Measurements from ENCODE around the gene FBN3. TPM values are rescaled to one million over a fixed set of nuclear protein-coding genes. Genes with fewer than 3 reads are reported as not detected.

FBN3 gene
- total RNA-seq, 1 experiment from 2014 or later = not detected

- in situ Hi-C loops (cut with HindIII; ENCODE audit: low pct_unique_long_range_greater_than_20kb, low sequenced_read_pairs) = no loop called here
- DNase-seq (ENCODE audit: low read depth, low spot score) = no peak
Observed at GRCh38 chr19:8150998-8151766, 1.8 kb upstream of the FBN3 start.

- no peak for DNase-seq (ENCODE audit: low read depth, low spot score)
- in situ Hi-C loops (cut with HindIII; ENCODE audit: low pct_unique_long_range_greater_than_20kb, low sequenced_read_pairs) = no loop called here
Observed at GRCh38 chr19:8150178-8150865, 930 bp upstream of the FBN3 start.

- DNase-seq (ENCODE audit: low read depth, low spot score) = no peak
Observed at GRCh38 chr19:8148410-8149260, 757 bp downstream of the FBN3 start.

GRCh38 chr19:8148088-8148409 lies 1.3 kb downstream of the FBN3 start:
- DNase-seq (ENCODE audit: low read depth, low spot score) = no peak
- in situ Hi-C loops (cut with HindIII; ENCODE audit: low pct_unique_long_range_greater_than_20kb, low sequenced_read_pairs) = no loop called here

More at GRCh38 chr19:8148410-8149260, 757 bp downstream of the FBN3 start:
- in situ Hi-C loops (cut with HindIII; ENCODE audit: low pct_unique_long_range_greater_than_20kb, low sequenced_read_pairs) = no loop called here

GRCh38 chr19:8147582-8147978 lies 1.8 kb downstream of the FBN3 start:
- in situ Hi-C loops (cut with HindIII; ENCODE audit: low pct_unique_long_range_greater_than_20kb, low sequenced_read_pairs) = no loop called here
- DNase-seq (ENCODE audit: low read depth, low spot score) = no peak

GRCh38 chr19:8146877-8147581 lies 2.4 kb downstream of the FBN3 start:
- DNase-seq (ENCODE audit: low read depth, low spot score) = no peak
- in situ Hi-C loops (cut with HindIII; ENCODE audit: low pct_unique_long_range_greater_than_20kb, low sequenced_read_pairs) = no loop called here

- no peak for DNase-seq (ENCODE audit: low read depth, low spot score)
- in situ Hi-C loops (cut with HindIII; ENCODE audit: low pct_unique_long_range_greater_than_20kb, low sequenced_read_pairs) = no loop called here
Observed at GRCh38 chr19:8144273-8144995, 5.0 kb downstream of the FBN3 start.

GRCh38 chr19:8143041-8143440 lies 6.4 kb downstream of the FBN3 start:
- DNase-seq (ENCODE audit: low read depth, low spot score) = no peak
- in situ Hi-C loops (cut with HindIII; ENCODE audit: low pct_unique_long_range_greater_than_20kb, low sequenced_read_pairs) = no loop called here

- in situ Hi-C loops (cut with HindIII; ENCODE audit: low pct_unique_long_range_greater_than_20kb, low sequenced_read_pairs) = no loop called here
Observed at GRCh38 chr19:8142513-8142900, 6.9 kb downstream of the FBN3 start.

GRCh38 chr19:8141726-8142512 lies 7.5 kb downstream of the FBN3 start:
- in situ Hi-C loops (cut with HindIII; ENCODE audit: low pct_unique_long_range_greater_than_20kb, low sequenced_read_pairs) = no loop called here
- DNase-seq (ENCODE audit: low read depth, low spot score) = no peak

More at GRCh38 chr19:8142513-8142900, 6.9 kb downstream of the FBN3 start:
- no peak for DNase-seq (ENCODE audit: low read depth, low spot score)

- DNase-seq (ENCODE audit: low read depth, low spot score) = no peak
- in situ Hi-C loops (cut with HindIII; ENCODE audit: low pct_unique_long_range_greater_than_20kb, low sequenced_read_pairs) = no loop called here
Observed at GRCh38 chr19:8138201-8138600, 11.2 kb downstream of the FBN3 start.

- in situ Hi-C loops (cut with HindIII; ENCODE audit: low pct_unique_long_range_greater_than_20kb, low sequenced_read_pairs) = no loop called here
- DNase-seq (ENCODE audit: low read depth, low spot score) = no peak
Observed at GRCh38 chr19:8137425-8137824, 12.0 kb downstream of the FBN3 start.

GRCh38 chr19:8135946-8136618 lies 13.3 kb downstream of the FBN3 start:
- DNase-seq (ENCODE audit: low read depth, low spot score) = no peak
- in situ Hi-C loops (cut with HindIII; ENCODE audit: low pct_unique_long_range_greater_than_20kb, low sequenced_read_pairs) = no loop called here

GRCh38 chr19:8132858-8133458 lies 16.4 kb downstream of the FBN3 start:
- DNase-seq (ENCODE audit: low read depth, low spot score) = peak; percentile 11
- in situ Hi-C loops (cut with HindIII; ENCODE audit: low pct_unique_long_range_greater_than_20kb, low sequenced_read_pairs) = no loop called here

- no peak for DNase-seq (ENCODE audit: low read depth, low spot score)
- in situ Hi-C loops (cut with HindIII; ENCODE audit: low pct_unique_long_range_greater_than_20kb, low sequenced_read_pairs) = no loop called here
Observed at GRCh38 chr19:8131517-8131916, 17.9 kb downstream of the FBN3 start.
